IMR-90 (cell line): ENCODE data around the gene COL17A1. TPM values are rescaled to one million over a fixed set of nuclear protein-coding genes. Genes with fewer than 3 reads are reported as not detected.
A peak's percentile ranks its signal among the peaks of the same experiment; 100 is the strongest.

Experiments
- ATAC-seq: fragments of 200-7000 bp; cut with Tn5 transposase; 2 replicates; pipeline ENCODE4 v1.9.1; 2020; ENCODE audit warnings: low read depth, mild to moderate bottlenecking, moderate library complexity
- BruUV-seq: library from RNA; stranded (reverse); fragments of 400-500 nt; replicated peaks from 2 replicates; lab custom pipeline; 2021; lab: Mats Ljungman, UMichigan
- CTCF ChIA-PET: fragments of 300-600 bp; formaldehyde crosslinking; extraction: SDS; loops from one replicate; lab custom pipeline; 2021; ENCODE audit warnings: antibody characterized with exemption; lab: Yijun Ruan, JAX
- POLR2A ChIA-PET: fragments of 300-600 bp; sonication (Branson Sonifier 250); formaldehyde crosslinking; loops from one replicate; lab custom pipeline; 2022; ENCODE audit warnings: antibody characterized with exemption; ENCODE audit not compliant: unreplicated experiment; lab: Charles Lee
- DNase-seq: peaks from one replicate; pipeline ENCODE4 v3.0.0; 2013
- H2AFZ ChIP-seq: replicated peaks from 2 replicates; pipeline ENCODE3; 2013; ENCODE audit warnings: low read length, mild to moderate bottlenecking; ENCODE audit not compliant: poor library complexity
- H2AK5ac ChIP-seq: 2 replicates; pipeline ENCODE4 v1.6.1; 2013; ENCODE audit warnings: low read depth, low read length, inconsistent platforms
- H2AK9ac ChIP-seq: replicated peaks from 2 replicates; pipeline ENCODE3; 2013; ENCODE audit warnings: mild to moderate bottlenecking, low read depth, low read length, moderate library complexity; ENCODE audit not compliant: poor library complexity
- H2BK120ac ChIP-seq: 2 replicates; pipeline ENCODE4 v1.6.1; 2013; ENCODE audit warnings: low read depth, low read length, inconsistent platforms
- H2BK15ac ChIP-seq: 3 replicates; pipeline ENCODE4 v1.6.1; 2013; ENCODE audit warnings: low read depth, low read length, inconsistent platforms
- H2BK20ac ChIP-seq: 2 replicates; pipeline ENCODE4 v1.6.1; 2013; ENCODE audit warnings: low read depth, mild to moderate bottlenecking, inconsistent platforms, low read length, moderate library complexity
- H2BK5ac ChIP-seq: 2 replicates; pipeline ENCODE4 v1.6.1; 2013; ENCODE audit warnings: mild to moderate bottlenecking, low read depth, low read length, inconsistent platforms; ENCODE audit not compliant: poor library complexity, severe bottlenecking
- H3K14ac ChIP-seq: replicated peaks from 2 replicates; pipeline ENCODE4 v1.6.1; 2013; ENCODE audit warnings: low read depth, low read length, inconsistent platforms
- H3K18ac ChIP-seq: 2 replicates; pipeline ENCODE4 v1.6.1; 2013; ENCODE audit warnings: low read depth, low read length, control low read depth
- H3K23ac ChIP-seq: 2 replicates; pipeline ENCODE4 v1.6.1; 2013; ENCODE audit warnings: low read depth, low read length, inconsistent platforms
- H3K27ac ChIP-seq: 2 replicates; pipeline ENCODE4 v1.5.1; 2013; ENCODE audit warnings: mild to moderate bottlenecking, control low read depth, low read length; ENCODE audit not compliant: insufficient read depth
- H3K27me3 ChIP-seq: 2 replicates; pipeline ENCODE4 v1.6.1; 2013; ENCODE audit warnings: low read length; ENCODE audit not compliant: control insufficient read depth, insufficient read depth
- H3K36me3 ChIP-seq: 2 replicates; pipeline ENCODE4 v1.6.1; 2013; ENCODE audit warnings: low read length, mixed read lengths; ENCODE audit not compliant: control insufficient read depth, insufficient read depth
- H3K4ac ChIP-seq: 2 replicates; pipeline ENCODE4 v1.6.1; 2013; ENCODE audit warnings: low read depth, low read length, inconsistent platforms
- H3K4me1 ChIP-seq: 2 replicates; pipeline ENCODE4 v1.6.1; 2013; ENCODE audit warnings: low read length, mixed read lengths; ENCODE audit not compliant: control insufficient read depth, insufficient read depth
- H3K4me2 ChIP-seq: 2 replicates; pipeline ENCODE4 v1.6.1; 2013; ENCODE audit warnings: low read depth, mild to moderate bottlenecking, control low read depth, low read length, moderate library complexity
- H3K4me3 ChIP-seq: 2 replicates; pipeline ENCODE4 v1.5.1; 2013; ENCODE audit warnings: low read depth, mild to moderate bottlenecking, control low read depth, low read length, moderate library complexity; ENCODE audit not compliant: insufficient read depth
- H3K56ac ChIP-seq: 2 replicates; pipeline ENCODE4 v1.6.1; 2013; ENCODE audit warnings: low read length, inconsistent platforms; ENCODE audit not compliant: insufficient read depth; ENCODE audit errors: extremely low read depth
- H3K79me1 ChIP-seq, 2 experiments: 2 replicates each; pipeline ENCODE4 v1.6.1; 2013; ENCODE audit warnings: low read length in 2 of 2, inconsistent platforms in 1 of 2, low read depth in 1 of 2
- H3K9ac ChIP-seq: 2 replicates; pipeline ENCODE4 v1.6.1; 2013; ENCODE audit warnings: low read depth, low read length, control low read depth
- H3K9me1 ChIP-seq: 2 replicates; pipeline ENCODE4 v1.6.1; 2013; ENCODE audit warnings: low read length, inconsistent platforms; ENCODE audit not compliant: insufficient read depth
- H3K9me3 ChIP-seq: 2 replicates; pipeline ENCODE4 v1.6.1; 2013; ENCODE audit warnings: low read length; ENCODE audit not compliant: control insufficient read depth, insufficient read depth
- H4K20me1 ChIP-seq: 2 replicates; pipeline ENCODE4 v1.6.1; 2013; ENCODE audit warnings: low read length, inconsistent platforms; ENCODE audit not compliant: insufficient read depth
- H4K5ac ChIP-seq: 2 replicates; pipeline ENCODE4 v1.6.1; 2013; ENCODE audit warnings: mild to moderate bottlenecking, low read depth, low read length, control low read depth
- H4K8ac ChIP-seq, 2 experiments: 2 replicates each; pipeline ENCODE4 v1.6.1; 2013; ENCODE audit warnings: low read depth in 2 of 2, low read length in 2 of 2, control low read depth in 1 of 2, inconsistent platforms in 1 of 2
- H4K91ac ChIP-seq: 2 replicates; pipeline ENCODE4 v1.6.1; 2013; ENCODE audit warnings: low read depth, low read length, inconsistent platforms; ENCODE audit not compliant: insufficient read depth
- NFE2L2 ChIP-seq: fragments of 150-350 bp; IDR thresholded peaks from 2 replicates; pipeline ENCODE4 v1.6.1; 2016; ENCODE audit warnings: low read depth, mild to moderate bottlenecking, low read length
- WGBS, 2 experiments: methylation state at CpG; one replicate each; pipeline versions ENCODE4 v1.1.5 to v1.1.7; 2013; ENCODE audit warnings: missing lambda C conversion rate in 2 of 2; ENCODE audit not compliant: insufficient read length in 1 of 2; ENCODE audit errors: extremely low coverage in 2 of 2; 5-methylcytosine and 5-hydroxymethylcytosine counted together
- dilution Hi-C: fragments of 300-500 bp; cut with HindIII; formaldehyde crosslinking; loops from one replicate; pipeline ENCODE4 v1.14.3; 2018; ENCODE audit warnings: low sequenced_read_pairs; ENCODE audit not compliant: unreplicated experiment
- in situ Hi-C: fragments of 300-500 bp; cut with MboI; formaldehyde crosslinking; loops from 3 replicates; pipeline ENCODE4 v1.14.3; 2019; ENCODE audit warnings: low sequenced_read_pairs, inconsistent platforms, mixed read lengths
- intact Hi-C: fragments of 100-400 bp; cut with micrococcal nuclease; formaldehyde crosslinking; loops from 2 replicates; pipeline ENCODE4 v1.10.0; 2022
- polyA plus RNA-seq, 3 experiments: library from polyadenylated mRNA; depleted of rRNA; stranded (reverse); fragments of >200 nt; gene quantifications; 2 replicates each; pipeline ENCODE4 v1.2.3, GENCODE V29; 2012; ENCODE audit warnings: low replicate concordance in 1 of 3
- total RNA-seq: library from RNA; depleted of rRNA; stranded (reverse); fragments of >200 nt; gene quantifications from 2 replicates; pipeline ENCODE4 v1.2.3, GENCODE V29; 2012

The COL17A1 gene
- total and polyA plus RNA-seq, 2 of the 4 experiments (the other 2 are of a cell fraction): 0.14 to 0.18 TPM

- no CpG with 5 or more reads among the region's 2 CpGs for WGBS, 2 experiments
- H4K91ac ChIP-seq: no peak overlapping the region
- in situ Hi-C loops (no loop called here), dilution Hi-C loops (no loop called here), intact Hi-C loops (no loop called here)
- H4K5ac ChIP-seq: no peak overlapping the region
- H4K8ac ChIP-seq: no peak overlapping the region
- no peak overlapping the region for H2BK20ac ChIP-seq
- H2BK120ac ChIP-seq: no peak overlapping the region
- no peak overlapping the region for H3K9ac ChIP-seq
- TF ChIP-seq NFE2L2: no peak
- no peaks in the 10 kb centered on the region; the same call in 1 of the 2 replicates for H3K27me3 ChIP-seq
- H3K4me3 ChIP-seq: no peak overlapping the region
- H3K9me3 ChIP-seq: no peaks in the 10 kb centered on the region
- no TSS peak for BruUV-seq
- H3K79me1 ChIP-seq: no peaks in the 10 kb centered on the region
- H3K4me2 ChIP-seq: no peak overlapping the region
- H4K20me1 ChIP-seq: no peaks in the 10 kb centered on the region
- DNase-seq (peak; percentile 41), ATAC-seq (0 out of 2 replicates have a peak, but pooled peaks have one; percentile 11)
- H2AFZ ChIP-seq: no peak overlapping the region
- H3K56ac ChIP-seq: no peak overlapping the region
- no peak overlapping the region for H3K27ac ChIP-seq
- H3K4ac ChIP-seq: no peak overlapping the region
- H3K36me3 ChIP-seq: no peaks in the 10 kb centered on the region
- no peak overlapping the region for H2BK5ac ChIP-seq
- no peak overlapping the region for H2BK15ac ChIP-seq
- no peaks in the 10 kb centered on the region for H3K4me1 ChIP-seq
- no peaks in the 10 kb centered on the region for H3K9me1 ChIP-seq
- H3K23ac ChIP-seq: no peak overlapping the region
- no peak overlapping the region for H3K18ac ChIP-seq
- CTCF ChIA-PET: interaction anchor here (0.9 kb wide), 1 partner anchor 29 kb away, joined by 3 read pairs; no protein-coding TSS in a partner anchor
- H2AK9ac ChIP-seq: no peak overlapping the region
- H3K14ac ChIP-seq: no peak overlapping the region
- POLR2A ChIA-PET: no interaction called here
- H2AK5ac ChIP-seq: peak overlapping the region; percentile 24; the same call in 1 of the 2 replicates
These were observed 42.5 kb upstream of the COL17A1 start for GRCh38 chr10:104128214-104128613.
